ENCODE results near the gene PCDHGA10.
"Not testable (repeated sequence)": the region's sequence is repeated elsewhere in the genome, so short reads cannot be mapped to it uniquely, and the experiment has no call there.

- TF ChIP-seq CTCF (IDR thresholded peaks at IDR 0.05); POLR2AphosphoS5 (IDR thresholded peaks at IDR 0.05); EP300 (IDR thresholded peaks at IDR 0.05); POLR2A (IDR thresholded peaks at IDR 0.05; ENCODE audit: low read depth): not testable (repeated sequence)
These were observed 1.9 kb downstream of the PCDHGA10 start for GRCh38 chr5:141414548-141415274.

All from esophagus muscularis mucosa (tissue), 4 donors.